GM18508 (cell line): ENCODE data around the gene NNAT.

Source experiments
- ATAC-seq: cut with Tn5 transposase; IDR thresholded peaks from one replicate; pipeline ENCODE4 v1.9.1; 2021; ENCODE audit warnings: moderate number of reproducible peaks; ENCODE audit not compliant: insufficient read depth, unreplicated experiment

The NNAT gene

DNA sequence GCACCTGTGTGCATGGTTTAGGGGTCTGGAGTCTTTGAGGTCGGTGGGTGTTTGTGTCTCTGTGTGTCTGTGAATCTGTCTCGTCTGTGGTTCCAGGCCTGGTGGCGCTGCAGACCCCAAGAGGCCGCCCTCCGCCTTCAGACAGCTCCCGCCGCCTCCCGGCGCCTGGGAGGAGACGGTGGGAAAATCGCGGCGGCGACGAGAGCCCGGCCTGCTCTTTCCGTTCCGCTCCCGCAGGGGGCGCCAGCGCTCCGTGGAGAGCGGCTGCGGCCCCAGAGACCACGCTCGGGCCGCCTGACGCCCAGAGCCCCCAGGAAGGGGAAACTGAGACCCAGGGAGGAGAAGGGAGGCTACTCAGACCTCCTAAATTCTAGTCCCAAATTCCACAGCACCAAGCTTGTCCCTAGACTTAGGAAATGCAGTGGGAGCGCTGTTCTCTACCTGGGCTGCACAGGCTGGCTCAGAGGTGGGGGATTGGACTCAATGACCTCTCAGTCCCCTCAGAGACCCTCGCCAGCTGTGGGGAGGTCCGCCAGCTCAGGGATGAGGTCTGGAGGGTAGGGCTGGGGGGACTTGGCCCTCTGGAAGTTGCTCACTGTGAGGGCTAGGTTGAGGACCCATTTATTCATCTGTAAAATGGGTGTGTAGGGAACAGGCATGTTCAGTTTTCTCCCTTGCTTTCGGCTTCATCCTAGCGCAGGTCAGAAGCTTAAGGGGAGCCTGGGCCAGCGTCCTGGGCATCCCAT, 43.5 kb downstream of the NNAT start:
- ATAC-seq: no peak

DNA sequence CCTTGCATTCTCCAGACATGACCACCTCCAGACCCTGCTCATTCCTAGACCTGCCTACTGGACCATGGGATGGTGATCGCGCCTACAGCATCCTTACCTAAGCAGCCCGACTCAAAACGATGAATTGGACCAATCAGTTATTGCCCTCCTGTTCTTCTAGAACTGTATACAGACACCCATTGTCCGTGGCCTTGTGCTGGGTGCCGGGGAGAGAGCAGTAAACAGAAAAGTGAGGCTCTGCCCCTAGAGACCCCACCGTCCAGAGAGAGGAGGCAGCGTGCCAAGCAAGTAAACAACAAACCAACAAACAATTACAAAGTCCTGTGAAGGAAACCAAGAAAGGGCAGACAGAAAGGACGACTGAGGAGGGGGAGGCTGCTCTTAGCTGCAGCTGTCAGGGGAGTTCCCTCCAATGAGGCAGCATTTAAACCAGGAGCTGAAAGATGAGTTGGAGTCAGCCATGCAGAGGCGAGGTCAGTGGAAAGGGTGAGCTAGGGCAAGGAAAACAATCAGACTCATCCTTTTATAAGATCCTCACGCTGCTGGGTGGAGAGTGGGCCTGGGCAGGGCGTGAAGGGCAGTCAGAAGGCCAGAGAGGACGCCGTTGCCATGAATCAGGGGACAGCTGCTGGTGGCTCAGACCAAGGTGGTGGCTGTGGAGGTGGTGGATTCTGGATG, 44.2 kb downstream of the NNAT start:
- no peak for ATAC-seq

DNA sequence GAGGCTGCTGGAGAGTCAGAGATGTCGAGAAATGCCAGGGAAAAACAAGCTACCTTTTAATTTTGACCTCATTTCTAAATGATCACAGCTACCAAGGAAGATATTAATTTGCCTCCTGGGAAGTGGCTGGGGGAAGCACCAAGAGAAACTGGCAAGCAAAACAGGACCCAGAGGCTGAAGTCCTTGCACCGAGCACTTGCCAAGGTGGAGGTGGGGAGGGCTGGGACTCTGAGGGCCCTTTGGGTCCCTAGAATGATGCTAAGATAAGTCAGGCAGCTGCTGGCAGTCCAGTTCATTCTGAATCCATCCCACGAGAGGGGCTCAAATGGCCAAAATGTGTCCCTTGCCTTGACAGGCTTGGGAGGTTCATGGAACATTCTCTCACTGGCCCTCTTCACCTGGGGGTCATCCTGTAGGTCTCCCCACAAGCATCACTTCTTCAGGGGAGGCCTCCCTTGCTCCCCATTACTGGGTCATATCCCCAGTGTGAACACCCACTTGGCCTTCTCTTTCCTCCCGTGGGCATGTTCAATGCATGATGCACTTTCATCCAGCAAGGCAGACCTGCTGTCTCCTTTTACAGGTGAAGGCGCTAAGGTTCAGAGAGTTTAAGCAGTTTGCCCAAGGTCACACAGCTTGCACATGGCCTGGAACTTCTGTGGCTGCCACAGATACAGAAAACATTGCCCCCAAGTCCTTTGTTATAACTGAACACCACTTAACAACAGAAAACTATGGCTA, 45.7 kb downstream of the NNAT start:
- no peak for ATAC-seq

DNA sequence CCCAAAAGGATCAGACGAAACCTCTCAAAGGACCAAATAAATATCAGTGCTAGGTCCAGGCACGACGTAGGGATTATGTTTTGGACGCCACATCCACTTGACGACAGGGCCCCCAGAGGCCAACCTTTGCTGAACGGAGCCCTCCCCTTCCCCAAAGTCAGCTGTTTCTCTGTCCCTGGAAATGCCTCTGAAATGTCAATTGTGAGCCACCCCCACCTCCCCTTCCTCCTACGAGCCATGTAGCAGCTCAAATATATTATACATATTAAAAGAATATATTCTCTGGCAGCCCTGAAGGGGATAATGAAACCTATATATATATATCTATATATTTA, 46.2 kb downstream of the NNAT start:
- no peak for ATAC-seq

DNA sequence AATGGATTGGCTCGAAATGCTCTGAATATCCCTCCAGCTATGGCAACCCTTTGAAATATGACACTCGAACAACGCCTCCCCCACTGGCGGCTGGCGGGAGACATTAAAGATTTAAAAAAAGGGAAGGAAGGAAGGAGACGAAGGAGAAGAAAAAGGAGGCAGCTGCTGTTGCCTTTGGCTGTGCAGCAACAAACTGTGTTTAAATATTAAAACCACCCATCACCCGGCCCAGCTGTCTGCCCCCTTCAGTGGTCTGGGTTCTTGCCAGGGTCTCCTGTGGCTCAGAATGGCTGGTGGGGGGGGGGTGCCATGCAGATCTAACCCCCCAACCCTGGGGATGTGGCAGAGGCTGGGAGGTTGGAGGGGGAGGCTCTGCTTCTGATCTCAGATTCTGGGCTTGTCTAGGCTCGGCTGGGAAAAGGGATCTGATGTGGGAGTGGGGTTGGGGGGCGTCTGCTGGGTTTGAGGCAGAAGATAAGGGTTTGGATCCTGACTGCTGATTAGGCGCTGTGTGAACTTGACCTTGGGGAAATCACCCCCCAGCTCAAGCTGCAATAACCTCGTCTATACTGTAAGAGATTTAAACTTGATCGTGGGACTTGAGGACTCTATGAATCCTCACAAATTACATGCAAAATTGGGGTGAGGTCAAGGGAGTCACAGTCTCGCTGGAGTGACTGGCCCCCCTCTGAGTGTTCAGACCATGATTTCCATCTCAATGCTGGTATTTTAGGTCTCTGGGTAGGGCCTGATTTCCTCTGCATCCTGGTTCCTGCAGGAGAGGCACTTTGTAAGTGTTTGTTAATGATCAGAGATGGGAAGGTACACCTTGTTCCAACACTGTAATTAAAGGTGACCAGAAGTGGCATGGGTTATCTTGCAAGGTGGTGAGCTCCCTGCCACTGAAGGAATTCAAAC, 46.9 kb downstream of the NNAT start:
- no peak for ATAC-seq

DNA sequence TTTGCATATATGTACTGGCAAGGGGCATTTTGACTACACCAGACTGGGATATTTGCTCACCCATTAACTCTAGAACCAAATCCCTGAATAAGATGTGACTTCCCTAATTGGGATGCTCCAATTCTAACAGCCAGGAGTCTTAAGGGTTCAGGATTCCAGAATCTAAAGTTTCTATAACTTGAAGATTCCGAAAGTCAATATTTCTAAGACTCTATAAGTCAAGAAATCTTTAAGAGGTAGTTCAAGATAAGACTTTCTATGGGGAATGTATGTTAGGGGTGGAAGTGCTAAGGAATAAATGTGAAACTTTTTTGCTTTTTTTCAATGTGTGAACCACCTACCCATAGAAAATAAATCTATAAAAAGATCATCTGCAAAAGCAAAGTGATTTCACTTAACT, 49.4 kb downstream of the NNAT start:
- no peak for ATAC-seq

DNA sequence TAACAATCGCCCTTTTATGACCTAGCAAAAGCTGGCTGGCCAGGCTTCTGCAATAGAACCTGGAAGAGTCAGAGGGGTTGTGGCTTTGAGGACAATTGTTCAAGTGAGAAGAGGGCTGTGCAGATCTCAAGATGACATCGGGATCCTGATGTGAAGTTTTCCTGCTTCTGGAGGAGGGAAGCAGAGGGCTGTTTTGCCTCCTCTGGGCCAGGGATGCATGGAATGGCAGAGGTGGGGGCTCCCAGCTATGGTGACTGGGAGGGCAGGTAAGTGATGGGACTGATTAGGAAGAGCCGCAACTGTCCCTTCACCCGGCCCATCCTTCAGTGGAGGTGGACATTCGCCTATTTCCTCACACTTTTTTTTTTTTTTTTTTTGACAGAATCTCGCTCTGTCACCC, 50.0 kb downstream of the NNAT start:
- no peak for ATAC-seq
